Measurements from ENCODE around the gene FSD1.
A peak's percentile ranks its signal among the peaks of the same experiment; 100 is the strongest.

FSD1 gene

DNA sequence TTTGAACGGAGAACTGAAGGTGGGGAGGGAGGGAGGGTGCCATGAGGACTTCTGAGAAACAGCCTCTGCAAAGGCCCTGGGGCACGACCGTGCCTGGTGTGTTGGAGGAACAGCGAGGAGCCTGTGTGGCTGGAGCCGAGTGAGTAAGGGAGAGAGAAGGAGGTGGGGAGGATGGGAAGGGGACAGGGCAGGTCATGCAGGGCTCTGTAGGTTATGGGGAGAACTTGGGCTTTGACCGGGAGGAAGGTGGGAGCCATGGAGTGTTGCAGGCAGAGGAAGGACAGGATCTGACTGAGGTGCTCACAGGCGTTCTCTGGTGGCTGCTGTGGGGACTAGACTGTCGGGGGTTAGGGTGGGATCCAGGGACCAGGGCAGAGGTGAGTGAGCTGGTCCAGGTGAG is 45.7 kb downstream of the FSD1 start:
- TF ChIP-seq, protein P1, sequence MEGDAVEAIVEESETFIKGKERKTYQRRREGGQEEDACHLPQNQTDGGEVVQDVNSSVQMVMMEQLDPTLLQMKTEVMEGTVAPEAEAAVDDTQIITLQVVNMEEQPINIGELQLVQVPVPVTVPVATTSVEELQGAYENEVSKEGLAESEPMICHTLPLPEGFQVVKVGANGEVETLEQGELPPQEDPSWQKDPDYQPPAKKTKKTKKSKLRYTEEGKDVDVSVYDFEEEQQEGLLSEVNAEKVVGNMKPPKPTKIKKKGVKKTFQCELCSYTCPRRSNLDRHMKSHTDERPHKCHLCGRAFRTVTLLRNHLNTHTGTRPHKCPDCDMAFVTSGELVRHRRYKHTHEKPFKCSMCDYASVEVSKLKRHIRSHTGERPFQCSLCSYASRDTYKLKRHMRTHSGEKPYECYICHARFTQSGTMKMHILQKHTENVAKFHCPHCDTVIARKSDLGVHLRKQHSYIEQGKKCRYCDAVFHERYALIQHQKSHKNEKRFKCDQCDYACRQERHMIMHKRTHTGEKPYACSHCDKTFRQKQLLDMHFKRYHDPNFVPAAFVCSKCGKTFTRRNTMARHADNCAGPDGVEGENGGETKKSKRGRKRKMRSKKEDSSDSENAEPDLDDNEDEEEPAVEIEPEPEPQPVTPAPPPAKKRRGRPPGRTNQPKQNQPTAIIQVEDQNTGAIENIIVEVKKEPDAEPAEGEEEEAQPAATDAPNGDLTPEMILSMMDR (conservative IDR thresholded peaks at IDR 0.05; ENCODE audit: low read length): no peak
- DNase-seq (ENCODE audit: low read depth): no peak
- H3K4me3 ChIP-seq (ENCODE audit: low read length): no peak overlapping the region

DNA sequence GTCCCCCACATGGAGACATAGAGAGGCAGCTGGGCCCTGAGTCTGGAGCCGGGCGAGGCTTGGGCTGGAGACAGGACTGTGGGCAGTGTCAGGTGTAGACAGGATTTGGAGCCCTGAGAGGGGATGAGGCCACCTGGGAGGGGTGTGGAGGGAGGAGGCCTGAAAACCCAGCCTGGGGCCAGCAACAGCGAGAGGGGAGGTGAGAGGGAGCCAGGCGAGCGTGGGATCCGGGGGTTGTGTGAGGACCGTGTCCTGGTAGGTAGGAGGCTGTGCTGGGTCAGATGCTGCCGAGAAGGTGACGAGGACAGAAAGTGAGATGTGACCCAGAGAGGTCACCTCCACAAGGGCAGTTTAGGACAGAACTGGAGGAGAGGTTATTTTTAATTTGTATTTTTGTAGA is 46.3 kb downstream of the FSD1 start:
- TF ChIP-seq, protein P1 (conservative IDR thresholded peaks at IDR 0.05; ENCODE audit: low read length): no peak
- no peak overlapping the region for H3K4me3 ChIP-seq (ENCODE audit: low read length)
- no peak for DNase-seq (ENCODE audit: low read depth)

DNA sequence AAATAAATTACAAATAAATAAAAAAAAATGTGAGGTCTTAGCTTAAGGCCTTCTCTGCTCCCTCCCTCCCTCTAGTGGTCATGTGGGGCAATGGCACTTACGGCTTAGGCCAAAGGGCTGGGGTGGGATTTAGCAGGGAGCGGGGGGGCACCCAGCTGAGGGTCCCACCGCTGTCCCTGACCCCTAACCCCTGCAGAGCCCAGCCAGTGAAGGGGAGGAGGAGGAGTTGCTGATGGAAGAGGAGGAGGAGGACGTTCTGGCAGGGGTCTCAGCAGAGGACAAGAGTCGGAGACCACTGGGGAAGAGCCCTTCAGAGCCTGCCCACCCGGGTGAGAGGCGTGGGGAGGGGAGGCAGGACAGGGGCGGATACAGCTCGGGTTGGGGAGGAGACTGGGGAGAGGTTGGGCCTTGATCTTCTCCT is 48.3 kb downstream of the FSD1 start:
- H3K4me3 ChIP-seq (ENCODE audit: low read length): no peak overlapping the region
- DNase-seq (ENCODE audit: low read depth): peak; percentile 64
- TF ChIP-seq, protein P1 (conservative IDR thresholded peaks at IDR 0.05; ENCODE audit: low read length): peak; percentile 77

GRCh38 chr19:4354282-4354681 is 49.9 kb downstream of the FSD1 start:
- TF ChIP-seq, protein P1 (conservative IDR thresholded peaks at IDR 0.05; ENCODE audit: low read length): no peak
- DNase-seq (ENCODE audit: low read depth): no peak
- H3K4me3 ChIP-seq (ENCODE audit: low read length): no peak overlapping the region

- no peak for DNase-seq (ENCODE audit: low read depth)
- TF ChIP-seq, protein P1 (conservative IDR thresholded peaks at IDR 0.05; ENCODE audit: low read length): no peak
- no peak overlapping the region for H3K4me3 ChIP-seq (ENCODE audit: low read length)
Observed at GRCh38 chr19:4354897-4355296, 50.5 kb downstream of the FSD1 start.

GRCh38 chr19:4357095-4357797 is 52.8 kb downstream of the FSD1 start:
- TF ChIP-seq, protein P1 (conservative IDR thresholded peaks at IDR 0.05; ENCODE audit: low read length): no peak
- DNase-seq (ENCODE audit: low read depth): no peak

GRCh38 chr19:4357921-4358326 is 53.5 kb downstream of the FSD1 start:
- H3K4me3 ChIP-seq (ENCODE audit: low read length): no peak overlapping the region
- TF ChIP-seq, protein P1 (conservative IDR thresholded peaks at IDR 0.05; ENCODE audit: low read length): no peak
- no peak for DNase-seq (ENCODE audit: low read depth)

More at GRCh38 chr19:4357095-4357797, 52.8 kb downstream of the FSD1 start:
- no peak overlapping the region for H3K4me3 ChIP-seq (ENCODE audit: low read length)
